ENCODE measurements around the gene NEURL1B. TPM values are rescaled to one million over a fixed set of nuclear protein-coding genes. Genes with fewer than 3 reads are reported as not detected.

Gene NEURL1B
- 9.1 and 11.1 TPM in 2 replicates for total RNA-seq

GRCh38 chr5:172640822-172641358, at the start of gene NEURL1B:
TSS of gene NEURL1B (plus strand) at chr5:172641263. CDS start at chr5:172641407, 144 bp downstream.

Other genes starting within 250 kb of the NEURL1B start
- 90.6 and 102 TPM in 2 replicates for gene SH3PXD2B, start 186.7 kb upstream of the NEURL1B start, total RNA-seq
- 156 and 188 TPM in 2 replicates for gene DUSP1, start 129.9 kb downstream of the NEURL1B start, total RNA-seq
- gene ERGIC1, start 193.0 kb downstream of the NEURL1B start, total RNA-seq = 115 and 132 TPM in 2 replicates

Data from cardiac ventricle fibroblast (primary cell).